OCI-LY1 (cell line): ENCODE results near the gene INTS3.

Experiments used
- EZH2 ChIP-seq: fragments of 200-600 bp; sonication (generic), shearing (Covaris generic); IDR thresholded peaks from 2 replicates; pipeline ENCODE4 v1.8.0; 2017; ENCODE audit warnings: borderline replicate concordance, mixed run types, mild to moderate bottlenecking, antibody characterized with exemption, low read length, moderate library complexity, mixed read lengths
- TF ChIP-seq, protein P1 (sequence below): fragments of 200-600 bp; sonication (generic), shearing (Covaris generic); IDR thresholded peaks from 2 replicates; pipeline ENCODE4 v1.5.1; 2017; ENCODE audit warnings: mild to moderate bottlenecking, antibody characterized with exemption, low read length, moderate library complexity, mixed read lengths

DNA sequence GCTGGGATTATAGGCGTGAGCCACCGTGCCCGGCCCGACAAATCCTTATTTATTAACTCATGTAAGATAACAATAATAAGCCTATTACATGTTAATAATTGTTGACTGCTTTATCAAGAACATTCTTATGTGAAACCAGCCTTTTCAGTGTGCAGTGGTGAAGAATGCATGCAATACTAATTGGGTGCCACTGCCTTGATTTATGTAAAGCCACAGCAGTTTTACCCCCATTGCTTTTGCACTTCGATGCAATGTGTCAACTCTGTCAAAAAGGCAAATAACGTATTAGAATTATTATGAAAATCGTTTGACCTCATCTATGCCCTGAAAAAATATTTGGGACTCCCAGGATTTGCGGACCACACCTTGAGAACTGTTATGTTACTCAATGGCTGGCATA, 31.1 kb upstream of the INTS3 start:
- TF ChIP-seq, protein P1, sequence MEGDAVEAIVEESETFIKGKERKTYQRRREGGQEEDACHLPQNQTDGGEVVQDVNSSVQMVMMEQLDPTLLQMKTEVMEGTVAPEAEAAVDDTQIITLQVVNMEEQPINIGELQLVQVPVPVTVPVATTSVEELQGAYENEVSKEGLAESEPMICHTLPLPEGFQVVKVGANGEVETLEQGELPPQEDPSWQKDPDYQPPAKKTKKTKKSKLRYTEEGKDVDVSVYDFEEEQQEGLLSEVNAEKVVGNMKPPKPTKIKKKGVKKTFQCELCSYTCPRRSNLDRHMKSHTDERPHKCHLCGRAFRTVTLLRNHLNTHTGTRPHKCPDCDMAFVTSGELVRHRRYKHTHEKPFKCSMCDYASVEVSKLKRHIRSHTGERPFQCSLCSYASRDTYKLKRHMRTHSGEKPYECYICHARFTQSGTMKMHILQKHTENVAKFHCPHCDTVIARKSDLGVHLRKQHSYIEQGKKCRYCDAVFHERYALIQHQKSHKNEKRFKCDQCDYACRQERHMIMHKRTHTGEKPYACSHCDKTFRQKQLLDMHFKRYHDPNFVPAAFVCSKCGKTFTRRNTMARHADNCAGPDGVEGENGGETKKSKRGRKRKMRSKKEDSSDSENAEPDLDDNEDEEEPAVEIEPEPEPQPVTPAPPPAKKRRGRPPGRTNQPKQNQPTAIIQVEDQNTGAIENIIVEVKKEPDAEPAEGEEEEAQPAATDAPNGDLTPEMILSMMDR: no peak
- no peak for TF ChIP-seq EZH2
